Astrocyte of the cerebellum (primary cell): ENCODE results near the gene VSTM2B.

Experiments used
- DNase-seq: peaks from one replicate; pipeline ENCODE4 v3.0.0-alpha.2; 2011; ENCODE audit warnings: low read depth
- H3K4me3 ChIP-seq: 2 replicates; pipeline ENCODE4 v1.5.1; 2011; ENCODE audit warnings: mild to moderate bottlenecking, low read depth, low read length, moderate library complexity
- in situ Hi-C: cut with HindIII; loops from 2 replicates; pipeline ENCODE4 v1.10.0; 2017; ENCODE audit warnings: low sequenced_read_pairs
- TF ChIP-seq, protein P1 (sequence below): IDR thresholded peaks from 2 replicates; pipeline ENCODE4 v1.5.1; 2012; ENCODE audit warnings: low read length, low read depth, moderate library complexity, mild to moderate bottlenecking; ENCODE audit errors: missing control alignments

Gene VSTM2B

DNA sequence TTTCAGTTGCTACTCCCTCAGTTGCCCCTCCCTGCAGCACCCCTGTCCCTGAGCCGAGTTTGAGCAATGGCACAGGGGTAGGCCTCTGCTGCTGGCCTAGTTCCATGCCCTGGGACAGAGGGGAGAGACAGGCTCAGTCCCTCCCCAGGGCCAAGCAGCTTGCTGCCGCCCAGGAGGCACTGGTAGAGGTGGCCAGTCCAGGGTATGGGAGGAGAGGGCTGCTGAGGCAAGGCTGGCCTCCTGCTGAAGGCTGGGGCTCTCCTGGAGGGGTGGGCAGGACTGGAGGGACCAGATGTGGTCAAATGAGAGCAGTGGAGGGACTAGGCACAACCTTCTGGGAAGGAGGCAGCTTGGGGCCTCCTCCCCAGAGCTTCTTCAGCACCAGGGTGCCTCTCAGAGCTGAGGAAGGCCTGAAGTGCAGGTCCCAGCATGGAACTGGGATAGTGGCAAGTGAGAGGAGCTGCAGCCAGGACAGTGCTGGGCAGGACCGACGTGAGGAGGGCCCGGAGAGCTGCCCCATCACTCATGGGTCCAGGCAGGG is 29.8 kb upstream of the VSTM2B start:
- DNase-seq: no peak
- TF ChIP-seq, protein P1, sequence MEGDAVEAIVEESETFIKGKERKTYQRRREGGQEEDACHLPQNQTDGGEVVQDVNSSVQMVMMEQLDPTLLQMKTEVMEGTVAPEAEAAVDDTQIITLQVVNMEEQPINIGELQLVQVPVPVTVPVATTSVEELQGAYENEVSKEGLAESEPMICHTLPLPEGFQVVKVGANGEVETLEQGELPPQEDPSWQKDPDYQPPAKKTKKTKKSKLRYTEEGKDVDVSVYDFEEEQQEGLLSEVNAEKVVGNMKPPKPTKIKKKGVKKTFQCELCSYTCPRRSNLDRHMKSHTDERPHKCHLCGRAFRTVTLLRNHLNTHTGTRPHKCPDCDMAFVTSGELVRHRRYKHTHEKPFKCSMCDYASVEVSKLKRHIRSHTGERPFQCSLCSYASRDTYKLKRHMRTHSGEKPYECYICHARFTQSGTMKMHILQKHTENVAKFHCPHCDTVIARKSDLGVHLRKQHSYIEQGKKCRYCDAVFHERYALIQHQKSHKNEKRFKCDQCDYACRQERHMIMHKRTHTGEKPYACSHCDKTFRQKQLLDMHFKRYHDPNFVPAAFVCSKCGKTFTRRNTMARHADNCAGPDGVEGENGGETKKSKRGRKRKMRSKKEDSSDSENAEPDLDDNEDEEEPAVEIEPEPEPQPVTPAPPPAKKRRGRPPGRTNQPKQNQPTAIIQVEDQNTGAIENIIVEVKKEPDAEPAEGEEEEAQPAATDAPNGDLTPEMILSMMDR: no peak
- H3K4me3 ChIP-seq: no peak overlapping the region
- in situ Hi-C loops: no loop called here

DNA sequence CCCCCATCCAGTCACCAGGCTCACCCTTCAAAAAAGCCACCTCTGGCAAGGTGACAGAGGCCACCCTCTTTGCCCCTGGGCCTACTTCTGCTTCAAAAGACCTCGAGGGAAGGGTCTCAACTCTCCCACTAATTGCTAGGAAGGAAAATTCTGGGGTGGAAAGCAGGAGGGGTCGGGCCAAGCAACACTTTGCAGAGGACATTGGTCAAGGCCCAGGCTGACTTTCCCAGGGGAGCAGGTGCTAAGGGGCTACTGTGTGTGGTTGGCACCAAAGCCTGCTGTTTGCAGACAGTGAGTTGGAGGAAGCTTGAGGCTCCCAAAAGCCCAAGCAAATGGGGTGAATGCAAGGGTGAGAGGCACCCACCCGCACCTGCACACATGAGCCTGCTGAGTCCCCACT is 28.6 kb upstream of the VSTM2B start:
- TF ChIP-seq, protein P1: no peak
- in situ Hi-C loops: no loop called here
- no peak for DNase-seq
- no peak overlapping the region for H3K4me3 ChIP-seq

DNA sequence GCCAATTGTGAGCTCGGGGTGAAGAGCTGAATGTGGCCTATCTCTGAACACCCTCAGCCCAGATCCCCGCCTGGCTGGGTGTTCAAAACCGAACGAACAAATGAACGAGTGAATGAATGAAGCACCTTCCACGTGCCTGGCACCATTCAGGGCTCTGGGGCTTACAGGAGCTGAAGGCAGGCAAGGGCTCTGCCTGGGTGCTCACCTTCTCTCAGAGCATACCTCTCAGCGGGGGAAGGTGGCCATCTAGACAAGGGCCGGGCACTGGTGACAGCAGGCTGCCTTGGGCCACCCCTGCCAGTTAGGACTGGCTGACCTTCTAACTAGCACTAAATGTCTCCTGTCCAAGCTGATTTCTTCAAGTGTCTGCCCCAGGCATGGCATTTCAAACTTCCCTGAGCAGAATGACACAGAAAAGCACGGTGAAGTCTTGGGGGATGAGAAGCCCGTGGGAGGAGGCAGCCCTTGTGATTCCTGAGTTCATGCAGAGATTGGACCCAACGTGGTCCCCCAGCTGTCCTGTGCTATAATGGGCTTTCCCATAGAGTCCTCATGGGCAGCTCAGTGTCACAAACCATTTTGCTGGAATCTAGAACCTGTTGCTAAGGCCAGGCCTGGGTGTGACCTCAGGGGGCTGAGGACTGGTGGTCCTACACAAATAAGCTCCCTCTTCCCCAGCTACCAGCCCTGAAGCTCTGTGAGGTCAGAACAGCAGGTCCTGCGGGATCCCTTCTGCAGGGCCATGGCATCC is 27.9 kb upstream of the VSTM2B start:
- in situ Hi-C loops: no loop called here
- TF ChIP-seq, protein P1: no peak
- no peak overlapping the region for H3K4me3 ChIP-seq
- no peak for DNase-seq

DNA sequence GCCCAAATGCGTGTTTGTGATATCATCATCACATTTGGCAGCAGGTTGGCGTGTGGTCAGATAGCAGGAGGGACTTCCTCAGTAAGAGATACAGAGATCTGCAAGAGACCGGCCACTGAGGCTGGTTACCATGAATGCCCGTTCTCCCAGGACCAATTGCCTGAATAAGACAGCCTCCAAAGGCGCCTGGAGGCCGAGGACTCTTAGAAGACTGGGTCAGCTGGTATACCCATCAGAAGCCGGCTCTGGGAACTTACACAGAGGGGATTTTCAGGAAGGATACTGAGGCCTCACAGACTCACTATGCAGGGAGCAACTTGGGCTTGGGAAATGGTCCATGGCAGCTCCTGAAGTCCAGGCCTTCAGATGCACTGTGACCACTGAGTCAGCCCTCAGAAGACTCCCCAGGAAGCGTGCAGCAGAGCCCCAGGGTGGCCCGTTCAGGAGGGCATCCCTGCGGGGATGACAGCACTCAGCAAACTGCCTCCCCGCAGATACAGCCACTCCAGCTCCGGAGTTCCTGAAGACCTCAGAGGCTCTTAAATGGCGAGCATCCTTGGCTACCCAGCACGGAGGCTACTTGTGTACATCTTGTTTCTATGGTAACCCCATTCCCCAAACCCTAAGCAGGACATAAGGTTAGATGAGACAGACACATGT is 26.4 kb upstream of the VSTM2B start:
- in situ Hi-C loops: no loop called here
- H3K4me3 ChIP-seq: no peak overlapping the region
- TF ChIP-seq, protein P1: no peak

DNA sequence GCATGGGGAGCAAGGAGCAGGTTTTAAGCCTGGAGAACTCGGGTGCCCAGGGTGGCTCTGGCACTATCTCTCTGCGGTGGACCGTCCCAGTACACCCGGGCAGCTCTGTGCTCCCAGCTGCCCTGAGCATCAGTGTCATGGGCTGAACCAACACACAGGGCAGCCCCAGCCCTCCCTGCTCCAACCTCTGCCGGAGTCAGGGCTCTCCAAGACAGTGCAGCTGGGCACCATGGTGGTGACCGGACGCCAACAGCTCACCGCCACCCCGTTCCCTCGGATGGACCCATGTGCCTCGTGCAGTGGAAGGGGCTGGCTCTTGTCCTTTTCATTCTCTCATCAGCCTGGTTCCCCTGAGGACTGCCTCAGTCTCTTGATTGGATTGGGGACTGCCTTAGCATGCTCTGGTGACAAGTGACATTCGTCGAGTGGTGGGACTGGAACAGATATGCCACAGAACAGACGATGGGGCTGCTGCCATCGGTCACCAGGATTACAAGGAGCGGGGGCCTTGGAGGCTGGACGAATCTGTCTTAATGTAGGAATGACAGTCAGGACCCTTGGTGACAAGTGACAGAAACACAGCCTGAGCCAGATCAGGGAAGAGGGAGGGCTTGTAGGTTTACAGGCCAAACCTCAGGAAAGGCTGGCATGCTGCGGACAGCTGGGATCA is 25.7 kb upstream of the VSTM2B start:
- in situ Hi-C loops: no loop called here
- no peak for DNase-seq
- TF ChIP-seq, protein P1: no peak

More for the DNA sequence above, 26.4 kb upstream of the VSTM2B start:
- no peak for DNase-seq

DNA sequence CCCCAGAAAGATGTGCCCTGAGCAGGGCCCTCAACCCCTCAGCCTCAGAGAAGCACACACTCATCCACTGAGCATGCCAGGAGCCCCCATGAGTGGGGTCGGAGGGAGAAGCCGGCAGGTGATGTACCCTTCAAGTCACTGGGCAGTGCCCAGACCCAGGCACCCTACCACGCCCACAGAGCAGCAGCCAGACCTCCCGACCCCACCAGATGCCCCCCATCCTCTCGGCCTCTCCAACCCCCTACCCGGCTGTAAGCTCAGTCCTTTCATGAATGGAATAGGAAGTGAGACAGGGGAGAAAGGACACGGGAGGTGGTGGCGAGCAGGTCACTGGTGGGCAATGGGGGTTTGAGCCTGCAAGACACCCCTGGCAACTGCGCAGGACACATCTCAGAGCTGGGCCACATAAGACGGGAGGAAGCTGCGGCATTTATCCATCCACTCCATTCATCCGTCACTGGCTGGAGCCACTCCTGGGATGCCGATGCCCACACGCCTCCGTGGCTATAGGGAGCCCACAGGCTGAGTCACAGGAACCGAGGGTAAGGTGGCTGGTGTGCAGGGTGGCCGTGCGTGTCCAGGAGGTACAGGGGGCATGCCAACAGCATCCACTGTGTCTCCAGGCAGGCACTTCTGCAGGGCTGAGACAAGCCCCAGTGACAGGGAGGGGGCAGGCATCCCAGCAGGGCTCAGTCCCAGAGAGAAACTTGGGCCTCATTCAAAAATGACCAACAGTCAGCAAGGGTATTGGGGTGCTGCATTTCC is 23.8 kb upstream of the VSTM2B start:
- H3K4me3 ChIP-seq: no peak overlapping the region
- in situ Hi-C loops: no loop called here
- TF ChIP-seq, protein P1: no peak
- DNase-seq: no peak

More for the DNA sequence above, 25.7 kb upstream of the VSTM2B start:
- H3K4me3 ChIP-seq: no peak overlapping the region
